Measurements from ENCODE around the gene ULK2.

ULK2 gene

GRCh38 chr17:19780846-19781245 is 86.9 kb downstream of the ULK2 start:
- DNase-seq (ENCODE audit: low read depth): no peak
- TF ChIP-seq POLR2A (IDR thresholded peaks at IDR 0.05; ENCODE audit: extremely low read depth, insufficient read length): no peak
- no peak for TF ChIP-seq CTCF (IDR thresholded peaks at IDR 0.05; ENCODE audit: low read depth, low read length)
- TF ChIP-seq MYC (IDR thresholded peaks at IDR 0.05; ENCODE audit: low read depth, low read length): no peak
- no peak for TF ChIP-seq MAX (IDR thresholded peaks at IDR 0.05; ENCODE audit: low read depth, low read length)

GRCh38 chr17:19773534-19773933 is 94.2 kb downstream of the ULK2 start:
- TF ChIP-seq MYC (IDR thresholded peaks at IDR 0.05; ENCODE audit: low read depth, low read length): no peak
- no peak for TF ChIP-seq CTCF (IDR thresholded peaks at IDR 0.05; ENCODE audit: low read depth, low read length)
- no peak for TF ChIP-seq POLR2A (IDR thresholded peaks at IDR 0.05; ENCODE audit: extremely low read depth, insufficient read length)
- TF ChIP-seq MAX (IDR thresholded peaks at IDR 0.05; ENCODE audit: low read depth, low read length): no peak
- no peak for DNase-seq (ENCODE audit: low read depth)
- no peak overlapping the region for H3K4me3 ChIP-seq (ENCODE audit: low read depth, low read length)

More at GRCh38 chr17:19780846-19781245, 86.9 kb downstream of the ULK2 start:
- H3K4me3 ChIP-seq (ENCODE audit: low read depth, low read length): no peak overlapping the region

- no peak for DNase-seq (ENCODE audit: low read depth)
- TF ChIP-seq POLR2A (IDR thresholded peaks at IDR 0.05; ENCODE audit: extremely low read depth, insufficient read length): no peak
- no peak for TF ChIP-seq MAX (IDR thresholded peaks at IDR 0.05; ENCODE audit: low read depth, low read length)
- no peak for TF ChIP-seq MYC (IDR thresholded peaks at IDR 0.05; ENCODE audit: low read depth, low read length)
- no peak for TF ChIP-seq CTCF (IDR thresholded peaks at IDR 0.05; ENCODE audit: low read depth, low read length)
- H3K4me3 ChIP-seq (ENCODE audit: low read depth, low read length): no peak overlapping the region
Observed at GRCh38 chr17:19771971-19772630, 95.6 kb downstream of the ULK2 start.

- TF ChIP-seq MYC (IDR thresholded peaks at IDR 0.05; ENCODE audit: low read depth, low read length) (no peak), CTCF (IDR thresholded peaks at IDR 0.05; ENCODE audit: low read depth, low read length) (no peak), POLR2A (IDR thresholded peaks at IDR 0.05; ENCODE audit: extremely low read depth, insufficient read length) (no peak), MAX (IDR thresholded peaks at IDR 0.05; ENCODE audit: low read depth, low read length) (no peak)
- DNase-seq (ENCODE audit: low read depth): no peak
Observed at GRCh38 chr17:19770985-19771735, 96.6 kb downstream of the ULK2 start.

GRCh38 chr17:19769946-19770652 is 97.6 kb downstream of the ULK2 start:
- no peak for DNase-seq (ENCODE audit: low read depth)
- H3K4me3 ChIP-seq (ENCODE audit: low read depth, low read length): no peak overlapping the region
- TF ChIP-seq MAX (IDR thresholded peaks at IDR 0.05; ENCODE audit: low read depth, low read length): no peak
- no peak for TF ChIP-seq CTCF (IDR thresholded peaks at IDR 0.05; ENCODE audit: low read depth, low read length)
- no peak for TF ChIP-seq POLR2A (IDR thresholded peaks at IDR 0.05; ENCODE audit: extremely low read depth, insufficient read length)
- no peak for TF ChIP-seq MYC (IDR thresholded peaks at IDR 0.05; ENCODE audit: low read depth, low read length)

More at GRCh38 chr17:19770985-19771735, 96.6 kb downstream of the ULK2 start:
- no peak overlapping the region for H3K4me3 ChIP-seq (ENCODE audit: low read depth, low read length)

Data from NB4 (cell line).